SK-N-SH (cell line): ENCODE data around the gene TMEM254.
"Not testable (repeated sequence)": the region's sequence is repeated elsewhere in the genome, so short reads cannot be mapped to it uniquely, and the experiment has no call there.

Source experiments
- CTCF ChIP-seq: fragments of 200-600 bp; sonication (generic); IDR thresholded peaks from 2 replicates; pipeline ENCODE4 v1.6.1; 2017; ENCODE audit warnings: antibody characterized with exemption, mild to moderate bottlenecking, moderate library complexity
- EP300 ChIP-seq, 2 experiments: IDR thresholded peaks; 2 replicates each; pipeline versions ENCODE4 v1.4.0 to v1.6.1; 2012; ENCODE audit warnings: borderline replicate concordance in 1 of 2, low read depth in 1 of 2, low read length in 1 of 2
- EZH2phosphoT487 ChIP-seq: fragments of 200-600 bp; sonication (generic); IDR thresholded peaks from 2 replicates; pipeline ENCODE4 v1.6.1; 2017; ENCODE audit warnings: low read depth, mixed run types, mild to moderate bottlenecking, antibody characterized with exemption, moderate library complexity, borderline replicate concordance
- IRF3 ChIP-seq: fragments of 150-350 bp; IDR thresholded peaks from 2 replicates; pipeline ENCODE4 v1.6.1; 2016; ENCODE audit warnings: mild to moderate bottlenecking, low read depth, low read length
- JUND ChIP-seq: IDR thresholded peaks from 2 replicates; pipeline ENCODE4 v1.4.0; 2012
- MXI1 ChIP-seq: IDR thresholded peaks from 2 replicates; pipeline ENCODE4 v1.6.1; 2012; ENCODE audit warnings: mild to moderate bottlenecking, low read depth, low read length, improper control_type of control experiment
- RAD21 ChIP-seq: IDR thresholded peaks from 2 replicates; pipeline ENCODE4 v1.6.1; 2012; ENCODE audit warnings: mild to moderate bottlenecking, low read length
- RFX5 ChIP-seq: IDR thresholded peaks from 2 replicates; pipeline ENCODE4 v1.6.1; 2012; ENCODE audit warnings: mild to moderate bottlenecking, improper control_type of control experiment, low read length
- RXRA ChIP-seq: IDR thresholded peaks from 2 replicates; pipeline ENCODE4 v1.4.0; 2012; ENCODE audit warnings: low read depth, mild to moderate bottlenecking, borderline replicate concordance
- USF1 ChIP-seq: IDR thresholded peaks from 2 replicates; pipeline ENCODE4 v1.4.0; 2012; ENCODE audit warnings: low read depth, borderline replicate concordance
- USF2 ChIP-seq: fragments of 150-350 bp; IDR thresholded peaks from 2 replicates; pipeline ENCODE4 v1.6.1; 2017; ENCODE audit warnings: antibody characterized with exemption, low read length, low read depth, borderline replicate concordance
- YY1 ChIP-seq: IDR thresholded peaks from 2 replicates; pipeline ENCODE4 v1.4.0; 2012; ENCODE audit warnings: low read depth, mild to moderate bottlenecking

- not testable (repeated sequence) for TF ChIP-seq CTCF; MXI1; USF1; RFX5; YY1; JUND; IRF3; EP300 (IDR thresholded peaks at IDR 0.05; ENCODE audit: borderline replicate concordance in 1 of 2, low read depth in 1 of 2, low read length in 1 of 2); EZH2phosphoT487; USF2; RXRA; RAD21
Observed at GRCh38 chr10:80036921-80037500, 41.5 kb upstream of the TMEM254 start.
